ENCODE data around the gene ARMH1.

The ARMH1 gene

DNA sequence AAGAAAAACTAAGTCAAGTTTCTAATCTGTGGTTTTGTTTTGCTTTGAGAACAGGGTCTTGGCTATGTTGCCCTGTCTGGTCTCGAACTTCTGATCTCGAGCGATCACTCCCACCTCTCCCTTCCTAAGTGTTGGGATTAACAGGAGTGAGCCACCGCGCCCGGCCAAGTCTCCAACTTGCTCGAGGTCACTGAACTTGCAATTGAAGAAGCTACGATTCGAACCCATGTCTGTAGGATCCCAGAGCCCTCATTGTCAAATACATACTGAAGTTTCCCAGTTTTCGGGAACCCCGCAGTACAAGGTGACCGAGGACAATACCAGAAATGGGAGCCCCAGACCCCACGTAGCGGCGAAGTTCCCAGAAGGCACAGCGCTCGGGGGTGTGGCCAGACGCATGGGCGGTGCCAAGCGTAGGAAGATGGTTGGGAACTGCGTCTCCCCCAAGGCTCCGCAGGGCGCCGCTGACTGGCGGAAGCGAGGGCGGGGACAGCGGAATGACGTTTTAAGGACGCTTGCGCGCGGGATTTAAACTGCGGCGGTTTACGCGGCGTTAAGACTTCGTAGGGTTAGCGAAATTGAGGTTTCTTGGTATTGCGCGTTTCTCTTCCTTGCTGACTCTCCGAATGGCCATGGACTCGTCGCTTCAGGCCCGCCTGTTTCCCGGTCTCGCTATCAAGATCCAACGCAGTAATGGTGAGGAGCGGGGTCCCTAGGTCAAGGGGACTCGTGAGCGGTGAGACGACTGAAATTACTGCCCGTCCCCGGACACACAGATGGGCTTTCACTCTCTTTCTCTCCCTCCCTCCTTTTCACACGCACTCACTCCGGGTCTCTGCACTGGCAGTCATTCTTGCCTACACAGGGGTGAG lies 65.0 kb downstream of the ARMH1 start, which contains the start of gene KIF2C (continued):
- TF ChIP-seq, protein P1, sequence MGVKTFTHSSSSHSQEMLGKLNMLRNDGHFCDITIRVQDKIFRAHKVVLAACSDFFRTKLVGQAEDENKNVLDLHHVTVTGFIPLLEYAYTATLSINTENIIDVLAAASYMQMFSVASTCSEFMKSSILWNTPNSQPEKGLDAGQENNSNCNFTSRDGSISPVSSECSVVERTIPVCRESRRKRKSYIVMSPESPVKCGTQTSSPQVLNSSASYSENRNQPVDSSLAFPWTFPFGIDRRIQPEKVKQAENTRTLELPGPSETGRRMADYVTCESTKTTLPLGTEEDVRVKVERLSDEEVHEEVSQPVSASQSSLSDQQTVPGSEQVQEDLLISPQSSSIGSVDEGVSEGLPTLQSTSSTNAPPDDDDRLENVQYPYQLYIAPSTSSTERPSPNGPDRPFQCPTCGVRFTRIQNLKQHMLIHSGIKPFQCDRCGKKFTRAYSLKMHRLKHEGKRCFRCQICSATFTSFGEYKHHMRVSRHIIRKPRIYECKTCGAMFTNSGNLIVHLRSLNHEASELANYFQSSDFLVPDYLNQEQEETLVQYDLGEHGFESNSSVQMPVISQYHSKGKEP (tag by site-specific recombination; IDR thresholded peaks at IDR 0.05) = no peak
- TF ChIP-seq KLF7 (tag by site-specific recombination; IDR thresholded peaks at IDR 0.05; ENCODE audit: borderline replicate concordance) = no peak; the same call in 1 of the 2 replicates
- no peak for TF ChIP-seq ZBTB1 (tag by site-specific recombination; IDR thresholded peaks at IDR 0.05)
- TF ChIP-seq, protein P2, sequence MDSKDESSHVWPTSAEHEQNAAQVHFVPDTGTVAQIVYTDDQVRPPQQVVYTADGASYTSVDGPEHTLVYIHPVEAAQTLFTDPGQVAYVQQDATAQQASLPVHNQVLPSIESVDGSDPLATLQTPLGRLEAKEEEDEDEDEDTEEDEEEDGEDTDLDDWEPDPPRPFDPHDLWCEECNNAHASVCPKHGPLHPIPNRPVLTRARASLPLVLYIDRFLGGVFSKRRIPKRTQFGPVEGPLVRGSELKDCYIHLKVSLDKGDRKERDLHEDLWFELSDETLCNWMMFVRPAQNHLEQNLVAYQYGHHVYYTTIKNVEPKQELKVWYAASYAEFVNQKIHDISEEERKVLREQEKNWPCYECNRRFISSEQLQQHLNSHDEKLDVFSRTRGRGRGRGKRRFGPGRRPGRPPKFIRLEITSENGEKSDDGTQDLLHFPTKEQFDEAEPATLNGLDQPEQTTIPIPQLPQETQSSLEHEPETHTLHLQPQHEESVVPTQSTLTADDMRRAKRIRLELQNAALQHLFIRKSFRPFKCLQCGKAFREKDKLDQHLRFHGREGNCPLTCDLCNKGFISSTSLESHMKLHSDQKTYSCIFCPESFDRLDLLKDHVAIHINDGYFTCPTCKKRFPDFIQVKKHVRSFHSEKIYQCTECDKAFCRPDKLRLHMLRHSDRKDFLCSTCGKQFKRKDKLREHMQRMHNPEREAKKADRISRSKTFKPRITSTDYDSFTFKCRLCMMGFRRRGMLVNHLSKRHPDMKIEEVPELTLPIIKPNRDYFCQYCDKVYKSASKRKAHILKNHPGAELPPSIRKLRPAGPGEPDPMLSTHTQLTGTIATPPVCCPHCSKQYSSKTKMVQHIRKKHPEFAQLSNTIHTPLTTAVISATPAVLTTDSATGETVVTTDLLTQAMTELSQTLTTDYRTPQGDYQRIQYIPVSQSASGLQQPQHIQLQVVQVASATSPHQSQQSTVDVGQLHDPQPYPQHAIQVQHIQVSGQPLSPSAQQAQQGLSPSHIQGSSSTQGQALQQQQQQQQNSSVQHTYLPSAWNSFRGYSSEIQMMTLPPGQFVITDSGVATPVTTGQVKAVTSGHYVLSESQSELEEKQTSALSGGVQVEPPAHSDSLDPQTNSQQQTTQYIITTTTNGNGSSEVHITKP (tag by site-specific recombination; IDR thresholded peaks at IDR 0.05) = peak; percentile 77
- no peak for TF ChIP-seq ZNF777 (tag by site-specific recombination; IDR thresholded peaks at IDR 0.05; ENCODE audit: borderline replicate concordance)
- TF ChIP-seq, protein P3, sequence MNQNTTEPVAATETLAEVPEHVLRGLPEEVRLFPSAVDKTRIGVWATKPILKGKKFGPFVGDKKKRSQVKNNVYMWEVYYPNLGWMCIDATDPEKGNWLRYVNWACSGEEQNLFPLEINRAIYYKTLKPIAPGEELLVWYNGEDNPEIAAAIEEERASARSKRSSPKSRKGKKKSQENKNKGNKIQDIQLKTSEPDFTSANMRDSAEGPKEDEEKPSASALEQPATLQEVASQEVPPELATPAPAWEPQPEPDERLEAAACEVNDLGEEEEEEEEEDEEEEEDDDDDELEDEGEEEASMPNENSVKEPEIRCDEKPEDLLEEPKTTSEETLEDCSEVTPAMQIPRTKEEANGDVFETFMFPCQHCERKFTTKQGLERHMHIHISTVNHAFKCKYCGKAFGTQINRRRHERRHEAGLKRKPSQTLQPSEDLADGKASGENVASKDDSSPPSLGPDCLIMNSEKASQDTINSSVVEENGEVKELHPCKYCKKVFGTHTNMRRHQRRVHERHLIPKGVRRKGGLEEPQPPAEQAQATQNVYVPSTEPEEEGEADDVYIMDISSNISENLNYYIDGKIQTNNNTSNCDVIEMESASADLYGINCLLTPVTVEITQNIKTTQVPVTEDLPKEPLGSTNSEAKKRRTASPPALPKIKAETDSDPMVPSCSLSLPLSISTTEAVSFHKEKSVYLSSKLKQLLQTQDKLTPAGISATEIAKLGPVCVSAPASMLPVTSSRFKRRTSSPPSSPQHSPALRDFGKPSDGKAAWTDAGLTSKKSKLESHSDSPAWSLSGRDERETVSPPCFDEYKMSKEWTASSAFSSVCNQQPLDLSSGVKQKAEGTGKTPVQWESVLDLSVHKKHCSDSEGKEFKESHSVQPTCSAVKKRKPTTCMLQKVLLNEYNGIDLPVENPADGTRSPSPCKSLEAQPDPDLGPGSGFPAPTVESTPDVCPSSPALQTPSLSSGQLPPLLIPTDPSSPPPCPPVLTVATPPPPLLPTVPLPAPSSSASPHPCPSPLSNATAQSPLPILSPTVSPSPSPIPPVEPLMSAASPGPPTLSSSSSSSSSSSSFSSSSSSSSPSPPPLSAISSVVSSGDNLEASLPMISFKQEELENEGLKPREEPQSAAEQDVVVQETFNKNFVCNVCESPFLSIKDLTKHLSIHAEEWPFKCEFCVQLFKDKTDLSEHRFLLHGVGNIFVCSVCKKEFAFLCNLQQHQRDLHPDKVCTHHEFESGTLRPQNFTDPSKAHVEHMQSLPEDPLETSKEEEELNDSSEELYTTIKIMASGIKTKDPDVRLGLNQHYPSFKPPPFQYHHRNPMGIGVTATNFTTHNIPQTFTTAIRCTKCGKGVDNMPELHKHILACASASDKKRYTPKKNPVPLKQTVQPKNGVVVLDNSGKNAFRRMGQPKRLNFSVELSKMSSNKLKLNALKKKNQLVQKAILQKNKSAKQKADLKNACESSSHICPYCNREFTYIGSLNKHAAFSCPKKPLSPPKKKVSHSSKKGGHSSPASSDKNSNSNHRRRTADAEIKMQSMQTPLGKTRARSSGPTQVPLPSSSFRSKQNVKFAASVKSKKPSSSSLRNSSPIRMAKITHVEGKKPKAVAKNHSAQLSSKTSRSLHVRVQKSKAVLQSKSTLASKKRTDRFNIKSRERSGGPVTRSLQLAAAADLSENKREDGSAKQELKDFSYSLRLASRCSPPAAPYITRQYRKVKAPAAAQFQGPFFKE (tag by site-specific recombination; IDR thresholded peaks at IDR 0.05; ENCODE audit: borderline replicate concordance) = no peak
- no peak for TF ChIP-seq ZNF585B (tag by site-specific recombination; IDR thresholded peaks at IDR 0.05)
- TF ChIP-seq, protein P4, sequence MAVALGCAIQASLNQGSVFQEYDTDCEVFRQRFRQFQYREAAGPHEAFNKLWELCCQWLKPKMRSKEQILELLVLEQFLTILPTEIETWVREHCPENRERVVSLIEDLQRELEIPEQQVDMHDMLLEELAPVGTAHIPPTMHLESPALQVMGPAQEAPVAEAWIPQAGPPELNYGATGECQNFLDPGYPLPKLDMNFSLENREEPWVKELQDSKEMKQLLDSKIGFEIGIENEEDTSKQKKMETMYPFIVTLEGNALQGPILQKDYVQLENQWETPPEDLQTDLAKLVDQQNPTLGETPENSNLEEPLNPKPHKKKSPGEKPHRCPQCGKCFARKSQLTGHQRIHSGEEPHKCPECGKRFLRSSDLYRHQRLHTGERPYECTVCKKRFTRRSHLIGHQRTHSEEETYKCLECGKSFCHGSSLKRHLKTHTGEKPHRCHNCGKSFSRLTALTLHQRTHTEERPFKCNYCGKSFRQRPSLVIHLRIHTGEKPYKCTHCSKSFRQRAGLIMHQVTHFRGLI (tag by site-specific recombination; IDR thresholded peaks at IDR 0.05) = no peak
- peak; percentile 40 for TF ChIP-seq SETDB1 (IDR thresholded peaks at IDR 0.05; ENCODE audit: insufficient read length, low read length)
- TF ChIP-seq OVOL3 (tag by site-specific recombination; IDR thresholded peaks at IDR 0.05) = 0 out of 2 replicates have a peak, but pooled peaks have one; percentile 16
- TF ChIP-seq ZNF837 (tag by site-specific recombination; IDR thresholded peaks at IDR 0.05) = no peak
- no peak for TF ChIP-seq ZNF433 (tag by site-specific recombination; IDR thresholded peaks at IDR 0.05; ENCODE audit: low read depth)
- TF ChIP-seq ZNF121 (tag by site-specific recombination; IDR thresholded peaks at IDR 0.05) = 0 out of 2 replicates have a peak, but pooled peaks have one; percentile 22
- TF ChIP-seq ZFP41 (tag by site-specific recombination; IDR thresholded peaks at IDR 0.05; ENCODE audit: borderline replicate concordance) = no peak
- TF ChIP-seq GLIS2 (tag by site-specific recombination; IDR thresholded peaks at IDR 0.05) = peak; percentile 56
- TF ChIP-seq ZNF571 (tag by site-specific recombination; IDR thresholded peaks at IDR 0.05) = no peak
- TF ChIP-seq BCL11B (tag by site-specific recombination; IDR thresholded peaks at IDR 0.05; ENCODE audit: low read depth) = no peak
- no peak for TF ChIP-seq ZNF138 (tag by site-specific recombination; IDR thresholded peaks at IDR 0.05; ENCODE audit: borderline replicate concordance)
- no peak for TF ChIP-seq ZIC2 (tag by site-specific recombination; IDR thresholded peaks at IDR 0.05)
- 0 out of 2 replicates have a peak, but pooled peaks have one; percentile 27 for TF ChIP-seq TRIM28 (IDR thresholded peaks at IDR 0.05; ENCODE audit: borderline replicate concordance, low read length)
- no peak for TF ChIP-seq ZNF2 (tag by site-specific recombination; IDR thresholded peaks at IDR 0.05)
- peak; percentile 81 for TF ChIP-seq ZXDB (tag by site-specific recombination; IDR thresholded peaks at IDR 0.05)

Data from HEK293 (cell line).